Gastrocnemius medialis (tissue), 4 donors: ENCODE data around the gene TET2. TPM values are rescaled to one million over a fixed set of nuclear protein-coding genes. Genes with fewer than 3 reads are reported as not detected.
A peak's percentile ranks its signal among the peaks of the same experiment; 100 is the strongest.

Source experiments
- ATAC-seq, 2 donors: fragments of 150-250 bp; one replicate each; pipeline ENCODE4 v1.9.1; 2016
- DNase-seq, 2 donors: peaks; one replicate each; pipeline ENCODE4 v3.0.0-alpha.2; 2019
- H3K27ac ChIP-seq, 4 donors: fragments of 200-600 bp; sonication (generic); 1 replicate in 1 of 4; 2 replicates in 3 of 4; pipeline ENCODE4 v1.5.1; 2016 to 2018; ENCODE audit warnings: mild to moderate bottlenecking in 2 of 4, moderate library complexity in 1 of 4
- H3K27me3 ChIP-seq, 3 donors: fragments of 200-600 bp; sonication (generic) in 2 of 3; 1 replicate in 1 of 3; 2 replicates in 2 of 3; pipeline versions ENCODE4 v1.5.1 to v1.6.0; 2016 to 2019; ENCODE audit warnings: mild to moderate bottlenecking in 1 of 3, moderate library complexity in 1 of 3
- H3K36me3 ChIP-seq, 2 donors: fragments of 200-600 bp; sonication (generic) in 1 of 2; one replicate each; pipeline ENCODE4 v1.5.1; 2017 to 2018
- H3K4me1 ChIP-seq, 2 donors: fragments of 200-600 bp; sonication (generic) in 1 of 2; one replicate each; pipeline ENCODE4 v1.5.1; 2016 to 2017; ENCODE audit warnings: mild to moderate bottlenecking in 2 of 2
- H3K4me3 ChIP-seq, 4 donors: fragments of 200-600 bp; sonication (generic) in 3 of 4; 1 replicate in 1 of 4; 2 replicates in 3 of 4; pipeline ENCODE4 v1.5.1; 2016 to 2019; ENCODE audit warnings: mild to moderate bottlenecking in 2 of 4
- H3K9me3 ChIP-seq, 3 donors: fragments of 200-600 bp; sonication (generic) in 2 of 3; 1 replicate in 1 of 3; 2 replicates in 2 of 3; pipeline ENCODE4 v1.5.1; 2016 to 2019
- CTCF ChIP-seq, 5 experiments: fragments of 450-650 bp in 3 of 5; fragments of 200-600 bp in 2 of 5; sonication (generic) in 2 of 5; IDR thresholded peaks in 4 of 5; conservative IDR thresholded peaks in 1 of 5; 1 replicate in 4 of 5; 2 replicates in 1 of 5; pipeline ENCODE4 v1.5.1; 2016 to 2019; ENCODE audit warnings: antibody characterized with exemption in 5 of 5, mild to moderate bottlenecking in 3 of 5, moderate library complexity in 3 of 5
- POLR2A ChIP-seq, 2 donors: fragments of 450-650 bp; IDR thresholded peaks; one replicate each; pipeline ENCODE4 v1.6.1; 2017; ENCODE audit warnings: antibody characterized with exemption in 2 of 2, mild to moderate bottlenecking in 2 of 2, moderate library complexity in 2 of 2
- in situ Hi-C, 4 donors: fragments of 200-750 bp; cut with MboI; loops; one replicate each; pipeline versions ENCODE4 v1.15.0 to v1.8.0; 2017; ENCODE audit warnings: low sequenced_read_pairs in 4 of 4
- intact Hi-C: fragments of 100-400 bp; cut with DNase I; formaldehyde crosslinking; loops from one replicate; pipeline ENCODE4 v1.15.1; 2023; ENCODE audit warnings: low total_unique reads
- total RNA-seq, 4 donors: library from RNA; depleted of rRNA; stranded (reverse); fragments of >200 nt; gene quantifications; one replicate each; pipeline versions ENCODE4 v1.1.0 to v1.2.3, GENCODE V29; 2016

TET2 gene
- total RNA-seq, 4 donors from 2014 or later = 12.9 to 18.0 (median 16.4) TPM

GRCh38 chr4:105210916-105211315 lies 64.2 kb downstream of the TET2 start:
- Histone ChIP-seq H3K36me3 (no peaks in the 10 kb centered on the region), H3K9me3 (no peaks in the 10 kb centered on the region), H3K27ac (no peak overlapping the region), H3K4me3 (no peak overlapping the region), H3K27me3 (no peaks in the 10 kb centered on the region), H3K4me1 (peaks cover 4 to 6% of the 10 kb centered on the region in 2 donors)
- ATAC-seq (no peak), DNase-seq (no peak)
- in situ Hi-C loops = no loop called here
- intact Hi-C loops = no loop called here
- TF ChIP-seq CTCF (IDR thresholded peaks at IDR 0.05 in 4 of 5, conservative IDR thresholded peaks at IDR 0.05 in 1 of 5) = no peak
- no peak for TF ChIP-seq POLR2A (IDR thresholded peaks at IDR 0.05)

- ATAC-seq = peak in 1 of 2 donors; percentile 18
- Histone ChIP-seq H3K36me3 (no peaks in the 10 kb centered on the region), H3K4me3 (no peak overlapping the region), H3K4me1 (peaks cover 8 to 9% of the 10 kb centered on the region in 2 donors), H3K27me3 (no peaks in the 10 kb centered on the region), H3K9me3 (no peaks in the 10 kb centered on the region), H3K27ac (peak overlapping the region in 1 of 4 donors; percentile 30)
- no peak for DNase-seq
- intact Hi-C loops = no loop called here
- TF ChIP-seq CTCF (IDR thresholded peaks at IDR 0.05 in 4 of 5, conservative IDR thresholded peaks at IDR 0.05 in 1 of 5) = no peak
- no peak for TF ChIP-seq POLR2A (IDR thresholded peaks at IDR 0.05)
- in situ Hi-C loops = no loop called here
Measured at GRCh38 chr4:105215609-105216313, 69.1 kb downstream of the TET2 start.

GRCh38 chr4:105225500-105225899 lies 78.8 kb downstream of the TET2 start:
- Histone ChIP-seq H3K27me3 (no peaks in the 10 kb centered on the region), H3K9me3 (no peaks in the 10 kb centered on the region), H3K36me3 (no peaks in the 10 kb centered on the region), H3K4me1 (peaks cover 8 to 16% of the 10 kb centered on the region in 2 donors), H3K4me3 (no peak overlapping the region), H3K27ac (no peak overlapping the region)
- intact Hi-C loops (loop anchor here (5.0 kb wide), 1 partner anchor 83 kb away; no protein-coding TSS in a partner anchor), in situ Hi-C loops (no loop called here)
- TF ChIP-seq POLR2A (IDR thresholded peaks at IDR 0.05) (no peak), CTCF (IDR thresholded peaks at IDR 0.05 in 4 of 5, conservative IDR thresholded peaks at IDR 0.05 in 1 of 5) (no peak)
- DNase-seq = no peak
- ATAC-seq = no peak

GRCh38 chr4:105227054-105227453 lies 80.4 kb downstream of the TET2 start:
- H3K4me1 ChIP-seq = peaks cover 8 to 16% of the 10 kb centered on the region in 2 donors
- no peaks in the 10 kb centered on the region for H3K27me3 ChIP-seq
- no peak overlapping the region for H3K4me3 ChIP-seq
- no peak overlapping the region for H3K27ac ChIP-seq
- DNase-seq = no peak
- in situ Hi-C loops (no loop called here), intact Hi-C loops (loop anchor here (5.0 kb wide), 1 partner anchor 85 kb away; no protein-coding TSS in a partner anchor)
- no peak for ATAC-seq
- H3K9me3 ChIP-seq = no peaks in the 10 kb centered on the region
- no peaks in the 10 kb centered on the region for H3K36me3 ChIP-seq
- TF ChIP-seq POLR2A (IDR thresholded peaks at IDR 0.05) (no peak), CTCF (IDR thresholded peaks at IDR 0.05 in 4 of 5, conservative IDR thresholded peaks at IDR 0.05 in 1 of 5) (no peak)
